KBM-7 (cell line): ENCODE results near the gene LOC128125822.
A peak's percentile ranks its signal among the peaks of the same experiment; 100 is the strongest.

Experiments used
- DNase-seq: peaks from one replicate; pipeline ENCODE4 v3.0.0-alpha.2; 2015
- in situ Hi-C: fragments of 300-500 bp; cut with MboI; formaldehyde crosslinking; loops from 2 replicates; pipeline ENCODE4 v1.14.3; 2020; ENCODE audit warnings: low sequenced_read_pairs, low pct_unique_long_range_greater_than_20kb, mixed read lengths

Gene LOC128125822

DNA sequence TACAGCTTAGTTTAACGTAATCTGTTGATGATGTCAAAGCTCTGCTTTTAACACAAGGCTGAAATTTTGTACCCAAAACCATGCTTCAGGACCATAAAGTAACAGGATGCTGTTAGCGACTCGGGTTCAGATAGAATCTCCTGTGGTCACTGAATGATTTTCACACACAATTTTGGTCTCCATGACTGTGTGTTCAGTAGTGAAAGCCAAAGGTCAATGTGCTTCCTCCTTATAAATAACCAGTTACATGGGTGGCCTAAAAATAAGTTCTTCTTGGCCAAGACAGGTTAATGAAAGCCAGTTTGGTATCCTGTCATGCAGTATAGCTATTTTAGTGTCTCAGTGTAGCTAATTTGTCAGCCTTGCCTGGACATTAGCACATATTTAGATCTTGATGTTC, 19.1 kb upstream of the LOC128125822 start:
- in situ Hi-C loops = no loop called here
- DNase-seq = no peak

DNA sequence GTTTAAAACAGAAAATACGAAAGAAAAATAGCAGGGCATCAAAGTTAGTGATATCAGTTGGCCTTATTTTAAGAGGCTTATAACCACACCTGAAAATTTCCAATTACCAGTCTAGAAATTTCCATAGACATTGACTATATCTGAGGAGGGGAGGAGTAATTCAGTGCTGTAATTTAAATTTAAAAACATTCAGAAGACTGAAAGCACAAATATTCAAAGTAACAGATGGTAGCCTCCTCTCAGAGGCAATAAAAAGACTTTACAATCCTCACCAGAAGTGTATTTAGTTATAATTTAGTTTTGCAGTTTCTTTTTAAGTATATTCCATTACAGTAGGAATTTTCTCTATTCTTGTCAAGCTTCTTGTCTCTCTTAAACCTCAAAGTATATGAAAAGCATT, 18.4 kb upstream of the LOC128125822 start:
- in situ Hi-C loops = no loop called here
- DNase-seq = no peak

DNA sequence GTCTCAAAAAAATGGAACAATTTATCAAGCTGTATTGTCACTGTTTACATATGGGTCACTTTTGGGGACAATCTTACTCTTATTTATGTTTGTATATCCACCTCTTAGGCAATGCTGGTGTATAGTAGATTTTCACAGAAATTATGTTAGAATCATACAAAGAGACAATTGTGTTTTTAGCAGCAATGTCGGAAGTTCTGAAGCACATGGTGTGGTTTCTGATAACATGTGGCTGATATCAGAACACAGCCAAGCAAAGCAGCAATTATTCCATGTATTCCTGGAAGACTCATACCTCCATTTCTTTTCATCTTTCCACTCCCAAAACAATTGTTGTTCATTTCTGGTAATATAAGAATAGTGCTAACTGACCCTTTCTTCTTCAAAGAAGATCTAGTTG, 17.5 kb upstream of the LOC128125822 start:
- in situ Hi-C loops = no loop called here
- no peak for DNase-seq

DNA sequence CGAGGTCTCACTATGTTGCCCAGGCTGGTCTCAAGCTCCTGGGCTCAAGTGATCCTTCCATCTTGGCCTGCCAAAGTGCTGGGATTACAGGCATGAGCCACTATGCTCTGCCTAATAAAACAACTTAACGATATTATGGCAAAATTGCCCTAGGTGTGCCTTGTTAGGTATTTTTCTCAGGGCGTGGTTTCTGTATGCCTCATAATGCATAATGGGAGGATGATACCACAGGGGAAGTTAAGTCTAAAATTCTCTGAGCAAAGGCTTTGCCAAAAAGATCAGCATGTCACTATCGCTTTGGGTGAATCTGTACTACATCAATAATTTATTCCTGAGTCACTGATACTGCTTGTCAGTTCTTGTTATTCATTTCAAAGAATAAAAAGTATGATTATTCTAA, 15.9 kb upstream of the LOC128125822 start:
- in situ Hi-C loops = no loop called here
- no peak for DNase-seq

DNA sequence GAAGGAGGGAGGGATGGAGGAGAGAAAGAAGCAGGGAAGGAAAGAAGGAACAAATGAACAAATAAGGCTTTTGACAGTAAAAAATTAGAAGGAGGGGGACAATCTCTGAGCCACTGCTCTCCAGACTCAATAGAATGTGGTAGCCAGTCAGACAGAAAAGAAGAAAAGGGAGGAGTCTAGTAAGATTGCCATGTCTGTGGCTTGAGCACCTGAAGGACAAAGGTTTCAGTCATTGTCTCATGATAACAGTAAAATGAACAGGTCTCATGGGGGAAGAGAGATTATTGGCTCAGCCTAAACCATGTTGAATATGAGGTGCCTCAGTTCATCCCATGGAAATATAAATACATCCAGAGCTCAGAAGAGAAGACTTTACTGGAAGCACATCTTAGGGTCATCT, 14.0 kb upstream of the LOC128125822 start:
- in situ Hi-C loops = no loop called here
- DNase-seq = no peak

DNA sequence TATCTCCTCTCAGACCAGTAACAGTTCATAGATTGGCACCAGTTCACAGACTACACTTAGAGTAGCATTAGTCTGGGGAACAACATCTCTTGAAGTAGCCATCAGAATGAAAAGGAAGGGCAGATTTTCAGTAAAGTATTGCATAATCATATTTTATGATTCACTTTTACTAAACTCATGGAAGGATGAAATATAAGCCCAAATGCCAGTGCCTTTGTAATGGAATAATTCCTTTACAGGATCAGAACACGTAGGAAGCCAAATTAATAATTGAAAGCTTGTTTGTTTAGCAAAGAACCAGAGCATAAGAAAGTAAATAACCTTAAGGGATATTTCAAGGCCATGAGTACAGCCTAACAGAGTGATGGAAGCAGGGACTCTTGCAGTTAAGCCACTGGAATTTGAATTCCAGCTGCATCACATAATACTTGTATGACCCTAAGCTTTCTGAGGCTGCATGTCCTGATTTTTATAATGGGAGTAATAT, 11.4 kb upstream of the LOC128125822 start:
- in situ Hi-C loops = no loop called here
- DNase-seq = no peak

DNA sequence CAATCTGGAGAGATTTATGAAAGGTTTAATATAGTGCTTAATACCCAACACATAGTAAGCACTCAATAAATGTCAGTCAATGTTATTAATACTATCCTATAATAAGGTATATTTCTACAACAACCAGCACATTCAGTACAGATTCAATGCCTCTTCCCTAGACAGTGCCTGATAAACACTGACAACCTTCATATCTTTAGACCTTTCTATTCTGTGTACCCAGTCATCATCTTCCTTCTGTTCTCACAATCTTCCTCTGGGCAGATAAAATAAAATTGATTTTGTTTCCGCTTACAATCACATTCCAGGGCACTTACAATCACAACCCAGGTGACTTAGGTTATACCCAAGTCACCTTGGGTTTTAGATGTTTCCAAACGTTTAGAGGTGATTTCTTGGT, 11.0 kb upstream of the LOC128125822 start:
- no peak for DNase-seq
- in situ Hi-C loops = no loop called here

DNA sequence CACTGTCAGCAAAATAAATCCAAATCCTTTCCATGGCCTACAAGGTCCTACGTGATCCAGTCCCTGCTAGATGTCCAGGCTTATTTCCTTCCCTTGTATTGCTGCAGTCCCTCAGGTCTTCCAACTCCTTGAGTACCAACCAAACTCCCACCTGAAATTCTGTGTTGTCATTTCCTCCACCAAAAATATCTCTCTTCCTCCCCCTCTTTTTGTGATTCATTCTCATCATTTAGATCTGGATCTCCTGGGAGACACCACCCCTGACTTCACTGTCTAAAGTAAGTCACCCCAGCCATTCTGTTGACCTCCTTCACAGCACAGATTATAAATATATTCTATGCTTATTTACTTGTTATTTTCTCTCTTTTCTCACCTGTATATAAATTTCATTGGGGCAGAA, 9.0 kb upstream of the LOC128125822 start:
- DNase-seq = no peak
- in situ Hi-C loops = no loop called here

DNA sequence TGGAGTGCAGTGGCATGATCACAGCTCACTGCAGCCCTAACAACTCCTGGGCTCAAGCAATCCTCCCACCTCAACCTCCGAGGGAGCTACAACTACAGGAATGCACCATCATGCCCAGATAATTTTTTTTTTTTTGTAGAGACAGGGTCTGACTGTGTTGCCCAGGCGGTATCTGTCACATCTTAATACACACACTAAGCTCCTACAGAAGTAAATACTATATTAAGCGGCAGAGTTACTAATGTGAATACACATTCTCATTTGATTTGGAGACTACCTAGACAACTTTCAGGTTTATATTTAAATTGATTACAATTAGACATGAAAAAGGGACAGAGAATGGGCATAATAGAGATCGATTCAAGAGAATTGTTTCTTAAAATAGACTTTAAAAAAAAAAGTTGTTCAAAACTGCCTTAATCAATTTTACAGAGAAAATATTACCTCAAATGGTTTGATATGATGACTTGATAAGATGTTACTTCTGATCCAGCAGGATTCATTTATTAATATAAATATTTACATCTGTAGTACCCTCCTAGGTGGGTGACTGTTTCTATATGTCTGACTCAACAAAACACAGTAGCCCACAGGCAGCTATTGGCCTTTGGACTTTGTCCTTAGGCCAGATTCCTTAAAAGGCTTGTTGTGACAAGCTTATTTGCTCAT, 7.1 kb upstream of the LOC128125822 start:
- DNase-seq = no peak
- in situ Hi-C loops = no loop called here

DNA sequence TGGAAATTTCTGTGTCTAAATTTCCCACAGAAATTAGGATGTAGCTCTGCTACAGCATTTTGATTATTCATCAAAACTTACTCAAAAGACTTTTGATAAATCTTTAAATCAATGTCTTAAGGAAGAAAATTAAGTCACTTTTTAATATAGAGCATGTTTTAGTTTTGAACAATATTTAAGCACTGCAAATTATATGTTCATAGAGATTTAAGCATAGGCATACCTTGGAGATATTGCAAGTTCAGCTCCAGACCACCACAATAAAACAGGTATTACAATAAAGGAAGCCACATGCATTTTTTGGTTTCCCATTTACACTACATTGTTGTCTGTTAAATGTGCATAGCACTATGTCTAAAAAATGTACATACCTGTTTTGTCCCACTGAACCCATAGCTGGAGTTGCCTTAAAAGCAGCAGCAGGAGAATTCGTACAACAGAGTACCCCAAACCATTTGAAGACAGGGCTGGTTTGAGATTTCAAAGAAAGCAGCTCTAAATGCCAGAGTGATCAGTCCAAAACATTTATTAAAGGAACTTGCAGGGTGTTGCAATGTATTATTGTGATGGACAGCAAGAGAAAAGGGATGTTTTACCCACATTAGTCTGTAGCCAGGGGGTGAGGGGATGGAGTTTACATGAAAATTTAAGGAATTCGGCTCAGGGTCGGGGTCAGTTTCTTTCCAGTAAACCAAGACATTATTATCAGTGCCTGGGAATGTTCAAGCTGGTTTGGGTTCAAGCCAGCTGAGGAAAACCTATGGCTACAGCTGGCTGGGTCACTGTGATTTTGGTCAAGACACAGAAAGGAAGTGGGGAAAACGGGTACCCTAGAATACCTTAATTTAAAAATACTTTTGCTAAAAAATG, 6.3 kb upstream of the LOC128125822 start:
- in situ Hi-C loops = no loop called here
- no peak for DNase-seq

DNA sequence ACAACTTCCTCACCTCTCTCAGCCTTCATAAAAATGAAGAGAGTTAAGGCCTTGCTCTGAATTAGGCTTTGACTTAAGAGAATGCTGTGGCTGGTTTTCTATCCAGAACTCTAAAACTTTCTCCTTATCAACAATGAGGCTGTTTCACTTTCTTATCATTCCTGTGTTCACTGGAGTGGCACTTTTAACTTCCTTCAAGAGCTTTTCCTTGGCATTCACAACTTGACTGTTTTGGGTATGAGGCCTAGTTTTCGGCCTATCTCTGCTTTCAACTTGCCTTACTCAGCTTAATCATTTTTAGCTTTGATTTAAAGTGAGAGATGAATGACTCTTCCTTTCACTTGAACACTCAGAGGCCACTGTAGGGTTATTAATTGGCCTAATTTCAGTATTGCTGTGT, 4.3 kb upstream of the LOC128125822 start:
- in situ Hi-C loops = no loop called here
- DNase-seq = no peak

DNA sequence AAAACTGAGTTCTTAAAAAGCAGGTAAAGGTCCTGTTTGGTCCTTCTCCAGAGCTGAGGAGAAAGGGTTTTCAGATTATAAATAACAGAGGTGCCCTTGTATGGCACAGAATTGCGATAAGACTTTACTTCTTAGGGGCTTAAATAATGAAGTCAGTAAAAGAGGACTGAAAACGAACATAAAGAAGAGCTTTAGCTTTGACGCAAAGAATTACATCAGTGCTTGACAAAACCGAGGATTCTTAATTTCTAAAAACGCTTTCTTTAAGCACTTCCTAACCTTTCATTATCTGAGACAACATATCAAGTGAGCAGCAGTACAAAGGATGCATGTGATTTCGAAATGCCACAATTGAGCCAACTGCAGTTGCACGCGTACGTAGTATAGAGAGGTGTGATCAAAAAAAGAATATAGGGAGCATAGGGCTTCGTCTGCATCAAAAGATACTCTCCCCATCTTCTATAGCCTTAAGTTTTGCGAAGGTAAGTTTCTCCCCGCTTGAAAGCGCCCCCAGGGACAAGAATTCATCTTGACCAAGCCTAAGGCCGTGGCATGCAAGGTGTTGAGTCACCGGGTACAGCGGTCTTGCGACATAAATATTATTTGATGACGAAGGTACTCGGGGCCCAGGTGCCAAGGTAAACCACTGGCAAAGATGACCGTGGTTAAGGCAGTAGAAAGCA, 778 bp upstream of the LOC128125822 start:
- in situ Hi-C loops = no loop called here
- DNase-seq = no peak

DNA sequence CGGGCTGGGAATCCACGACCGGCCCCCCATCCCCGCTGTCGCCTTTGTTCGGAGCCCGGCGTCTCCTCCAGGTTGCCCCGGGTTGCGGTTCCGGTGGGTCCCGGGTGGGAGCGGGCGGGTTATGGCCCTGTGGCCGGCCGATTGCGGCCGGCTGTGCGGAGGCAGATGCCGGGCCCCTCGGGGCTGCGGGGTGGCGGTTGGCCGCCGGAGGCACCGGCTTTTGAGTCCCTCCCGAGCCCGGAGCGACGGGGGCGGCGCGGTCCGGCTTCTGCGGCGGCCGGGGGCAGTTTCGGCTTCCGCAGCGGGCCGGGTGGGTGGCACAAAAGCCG, 431 bp downstream of the LOC128125822 start:
- in situ Hi-C loops = no loop called here
- no peak for DNase-seq

DNA sequence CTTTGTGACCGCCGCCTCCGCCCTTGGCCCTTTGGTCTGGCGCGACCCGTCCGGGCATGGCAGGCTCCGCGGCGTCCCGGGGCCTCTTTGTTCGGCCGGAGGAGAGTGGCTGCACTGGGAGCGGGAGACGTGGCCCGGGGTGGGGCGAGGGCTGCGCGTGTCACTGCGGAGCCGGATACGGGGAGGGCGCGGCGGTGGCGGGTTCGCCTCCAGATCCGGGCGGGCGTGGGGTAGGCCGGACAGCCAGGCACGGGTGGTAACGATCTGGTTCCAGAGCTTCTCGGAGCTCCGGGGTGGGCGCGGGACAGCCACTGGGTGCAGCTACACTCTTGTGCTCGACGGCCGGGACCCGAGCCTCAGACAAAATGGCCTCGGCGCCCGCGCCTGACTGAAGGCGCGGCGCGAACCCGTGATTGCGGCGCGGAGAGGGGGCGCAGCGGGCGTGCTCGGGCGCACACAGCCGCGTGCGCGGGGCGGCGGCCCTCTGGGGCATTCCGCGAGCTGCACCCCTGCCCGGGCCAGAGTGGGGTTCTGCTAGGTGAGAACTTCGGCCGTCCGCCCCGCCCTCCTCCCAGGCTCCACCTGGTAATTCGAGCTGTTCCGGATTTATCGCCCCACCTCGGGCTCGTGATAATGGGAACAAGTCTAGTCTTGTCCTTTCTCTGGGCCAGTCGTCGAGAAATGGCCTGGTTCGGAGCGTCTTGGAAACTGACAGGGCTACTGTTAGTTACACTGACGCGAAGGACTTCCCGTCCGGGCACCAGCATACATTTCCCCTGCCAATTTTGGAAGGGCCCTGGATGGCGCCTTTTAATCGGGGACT, 1.0 kb downstream of the LOC128125822 start:
- peak; percentile 91 for DNase-seq
- in situ Hi-C loops = no loop called here

DNA sequence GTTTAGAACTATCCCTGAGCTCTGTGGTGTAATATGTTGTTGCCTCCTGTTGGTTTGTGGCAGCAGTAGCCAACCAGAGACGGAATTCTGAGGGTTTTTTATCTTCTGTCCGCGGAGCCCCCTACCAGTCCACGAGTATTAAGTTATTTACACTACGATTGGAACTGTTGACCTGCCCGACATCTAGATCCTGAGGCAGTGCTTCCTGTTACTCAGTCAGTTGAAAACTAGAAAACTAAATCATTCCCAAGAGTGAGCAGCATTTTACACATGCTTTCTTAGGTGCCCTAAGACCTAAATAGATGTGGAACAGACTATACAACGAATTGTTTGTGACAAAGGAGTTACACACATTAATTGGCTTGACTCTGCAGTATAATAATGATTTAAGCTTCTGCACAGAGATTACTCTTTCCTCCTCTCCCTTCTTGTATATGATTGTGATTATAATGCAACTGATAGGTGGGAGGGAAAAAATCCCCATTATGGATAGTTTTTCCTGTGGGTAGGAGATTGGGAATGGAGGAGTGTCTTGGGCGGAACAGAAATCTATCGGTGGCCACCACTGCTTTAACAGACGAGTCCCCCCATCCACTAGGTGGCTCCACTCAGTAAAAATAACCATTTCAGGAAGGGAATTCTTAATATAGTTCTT, 1.7 kb downstream of the LOC128125822 start:
- DNase-seq = peak; percentile 79
- in situ Hi-C loops = no loop called here

DNA sequence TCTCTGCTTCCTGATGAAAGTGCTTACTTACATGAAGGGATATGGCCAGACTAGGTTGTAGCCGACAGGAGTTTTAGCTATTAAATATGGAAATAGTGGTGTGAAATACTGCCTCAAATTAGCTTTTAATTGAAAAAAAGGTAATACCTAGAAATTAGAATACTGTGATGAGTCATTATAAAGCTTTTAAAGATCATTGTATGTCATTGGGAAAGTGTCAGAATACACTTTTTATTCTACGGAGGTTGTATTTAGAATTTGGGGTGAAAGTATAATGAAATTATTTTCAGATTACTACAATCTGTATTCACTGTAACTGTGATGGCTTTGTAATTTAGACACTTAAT, 2.2 kb downstream of the LOC128125822 start:
- no peak for DNase-seq
- in situ Hi-C loops = no loop called here

DNA sequence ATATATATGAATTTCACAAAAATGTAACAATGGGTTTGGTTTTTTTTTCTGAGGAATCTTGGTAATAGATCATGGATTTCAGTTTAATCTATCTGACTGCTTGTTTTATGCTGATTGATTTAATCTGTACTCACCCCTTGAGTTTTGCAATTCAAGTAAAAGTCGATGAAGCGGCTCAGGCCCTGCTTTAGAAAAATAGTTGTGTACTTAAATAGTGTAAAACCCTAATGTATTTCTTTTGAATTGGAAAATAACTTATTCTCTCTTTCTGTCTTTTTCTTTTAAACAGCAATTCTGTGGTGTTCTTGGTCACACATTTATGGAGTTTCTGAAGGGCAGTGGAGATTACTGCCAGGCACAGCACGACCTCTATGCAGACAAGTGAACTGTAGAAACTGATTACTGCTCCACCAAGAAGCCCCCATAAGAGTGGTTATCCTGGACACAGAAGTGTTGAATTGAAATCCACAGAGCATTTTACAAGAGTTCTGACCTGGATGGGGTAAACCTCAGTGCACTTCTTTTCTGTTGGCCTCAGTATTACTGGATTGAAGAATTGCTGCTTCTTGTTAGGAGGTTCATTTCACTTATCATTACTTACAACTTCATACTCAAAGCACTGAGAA, 4.0 kb downstream of the LOC128125822 start:
- in situ Hi-C loops = no loop called here

DNA sequence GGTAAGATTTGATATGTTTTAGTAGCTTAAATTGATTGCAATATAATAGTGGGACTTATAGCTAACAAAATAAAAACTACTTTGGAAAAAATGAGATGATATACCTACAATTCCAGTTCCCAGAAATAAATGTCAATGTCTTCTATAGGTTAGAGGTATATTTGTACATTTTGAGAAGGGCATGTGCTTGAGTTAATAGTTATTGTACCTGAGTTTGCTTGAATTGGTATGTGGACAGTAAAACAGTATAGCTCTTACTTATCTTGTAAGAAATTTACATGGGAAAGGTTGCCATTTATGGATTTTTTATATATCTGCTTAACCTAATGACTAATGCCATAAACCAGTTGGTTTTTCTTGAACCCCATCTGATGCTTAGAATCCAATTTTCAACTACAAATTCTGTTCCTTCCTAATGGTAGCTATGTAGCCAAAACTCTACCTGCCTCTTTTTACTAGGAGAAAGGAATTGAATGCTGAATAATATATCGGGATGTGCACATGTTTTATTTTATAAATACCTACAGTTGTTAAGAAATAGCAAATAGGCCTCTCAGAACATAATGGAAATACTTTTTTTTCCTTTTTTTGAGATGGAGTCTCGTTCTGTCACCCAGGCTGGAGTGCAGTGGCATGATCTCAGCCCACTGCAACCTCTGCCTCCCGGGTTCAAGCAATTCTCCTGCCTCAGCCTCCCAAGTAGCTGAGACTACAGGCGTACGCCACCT, 4.9 kb downstream of the LOC128125822 start:
- no peak for DNase-seq
- in situ Hi-C loops = no loop called here

More for the DNA sequence above, 4.0 kb downstream of the LOC128125822 start:
- DNase-seq = no peak
